GM18526 (cell line): ENCODE data around the gene SLC44A4.

Source experiments
- POLR2A ChIP-seq: IDR thresholded peaks from 3 replicates; pipeline ENCODE4 v1.6.1; 2011; ENCODE audit not compliant: insufficient read length; ENCODE audit errors: extremely low read depth

SLC44A4 gene

GRCh38 chr6:31878726-31879125 lies at the start of gene SLC44A4:
TSS of gene SLC44A4 (minus strand) at chr6:31878997. CDS start at chr6:31878980, 17 bp downstream.
- no peak for TF ChIP-seq POLR2A

GRCh38 chr6:31928672-31928939 lies 49.8 kb upstream of the SLC44A4 start:
- TF ChIP-seq POLR2A: no peak

DNA sequence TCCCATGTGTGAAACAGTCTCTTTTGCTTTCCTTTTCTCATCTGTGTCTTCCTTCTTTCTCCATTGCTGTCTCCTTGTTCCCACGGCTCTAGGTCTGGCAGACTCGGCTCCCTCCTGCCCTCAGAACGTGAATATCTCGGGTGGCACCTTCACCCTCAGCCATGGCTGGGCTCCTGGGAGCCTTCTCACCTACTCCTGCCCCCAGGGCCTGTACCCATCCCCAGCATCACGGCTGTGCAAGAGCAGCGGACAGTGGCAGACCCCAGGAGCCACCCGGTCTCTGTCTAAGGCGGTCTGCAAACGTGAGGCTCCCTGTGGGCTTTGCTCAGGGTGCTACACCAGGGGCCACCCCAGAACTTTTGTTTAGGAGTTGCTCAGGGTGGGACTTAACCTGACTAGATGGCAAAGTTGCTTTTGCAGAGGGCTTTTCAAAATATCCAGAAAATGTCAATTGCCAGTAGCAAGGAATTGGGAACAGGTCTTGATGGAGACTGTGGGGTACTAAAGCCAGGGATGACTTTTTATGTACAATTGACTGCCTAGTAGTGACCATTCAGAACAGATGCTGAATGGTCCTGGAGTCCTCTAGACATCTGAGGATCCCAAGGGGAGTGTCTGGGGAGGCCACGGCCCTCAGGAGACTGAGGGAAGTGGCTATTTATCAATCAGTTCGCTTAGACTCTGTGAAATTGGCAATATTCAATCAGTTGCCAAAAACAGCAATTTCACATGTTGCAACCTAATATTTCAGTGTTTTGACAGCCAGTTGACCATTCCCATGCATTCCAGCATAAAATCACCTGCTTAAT lies 49.3 kb upstream of the SLC44A4 start:
- TF ChIP-seq POLR2A: no peak

DNA sequence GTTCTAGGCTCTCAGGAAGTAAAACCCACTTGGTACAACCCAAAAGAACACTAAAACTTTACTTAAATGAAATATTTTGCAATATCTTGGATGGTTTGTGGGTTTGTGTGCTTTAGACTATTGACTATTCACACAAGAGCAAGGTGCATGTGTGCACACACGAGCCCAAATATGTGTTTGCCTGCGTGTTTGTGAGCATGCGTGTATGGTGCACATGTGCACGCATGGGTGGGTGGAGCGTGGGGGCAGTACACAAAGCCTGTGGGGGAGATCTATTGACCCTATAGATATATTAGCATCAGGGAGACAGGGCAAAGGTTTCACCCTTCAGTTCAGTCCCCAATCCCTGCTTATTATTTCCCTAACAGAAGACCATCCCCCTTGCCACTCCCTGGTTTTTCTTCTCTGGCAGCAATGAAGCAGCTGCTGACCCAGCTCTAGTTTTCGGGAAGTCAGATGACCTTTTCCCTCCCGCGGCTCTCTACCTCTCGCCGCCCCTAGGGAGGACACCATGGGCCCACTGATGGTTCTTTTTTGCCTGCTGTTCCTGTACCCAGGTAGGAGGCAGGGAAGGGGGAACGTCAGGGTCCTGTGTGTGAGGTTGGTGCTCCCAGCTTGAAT lies 48.6 kb upstream of the SLC44A4 start, which contains the start of gene C2:
Gene C2 (plus strand): TSS at position 476 of the 621 bp plus-strand sequence. CDS start 36 bp downstream, at position 512.
- TF ChIP-seq POLR2A: no peak

DNA sequence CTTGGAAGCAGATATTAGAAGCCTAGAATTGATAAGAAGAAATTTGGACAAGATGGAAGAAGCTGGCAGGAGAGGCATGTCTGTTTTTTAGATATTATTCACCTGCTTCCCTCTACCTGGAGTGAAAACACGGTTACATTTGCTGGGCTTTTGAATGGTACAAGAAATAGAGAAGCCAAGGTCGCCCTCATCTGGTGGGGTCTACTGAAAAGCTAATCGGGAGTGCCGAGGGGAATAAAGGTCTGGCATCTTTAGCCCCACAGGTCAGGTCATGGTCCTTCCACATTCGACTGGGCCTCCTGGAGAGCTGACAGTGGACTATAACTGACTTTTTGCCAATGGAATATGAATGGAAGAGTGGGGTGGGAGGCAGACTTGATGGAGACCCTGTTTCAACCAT lies 44.1 kb upstream of the SLC44A4 start:
- no peak for TF ChIP-seq POLR2A

DNA sequence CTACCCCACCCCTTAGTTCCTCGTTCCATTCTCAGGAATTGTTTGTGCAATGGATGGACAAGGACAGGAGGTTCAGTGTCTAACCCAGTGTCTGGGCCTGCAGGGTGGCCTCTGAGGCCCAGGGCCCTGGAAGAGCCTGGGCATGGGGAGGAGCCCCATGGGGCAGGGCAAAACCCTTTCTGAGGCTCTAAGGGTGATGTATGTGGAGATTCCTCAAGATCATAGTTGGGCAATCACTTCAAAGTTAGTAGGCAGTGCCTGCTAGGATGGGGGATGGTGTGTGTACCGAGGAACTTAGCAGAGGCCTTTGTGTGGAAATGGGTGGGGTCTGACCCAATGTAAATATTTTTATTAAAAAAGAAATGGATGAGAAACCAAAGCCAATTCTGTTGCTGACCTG lies 42.0 kb upstream of the SLC44A4 start:
- TF ChIP-seq POLR2A: no peak

GRCh38 chr6:31919624-31920303 lies 41.0 kb upstream of the SLC44A4 start:
- TF ChIP-seq POLR2A: no peak

- no peak for TF ChIP-seq POLR2A
Observed at GRCh38 chr6:31918069-31918720, 39.4 kb upstream of the SLC44A4 start.

DNA sequence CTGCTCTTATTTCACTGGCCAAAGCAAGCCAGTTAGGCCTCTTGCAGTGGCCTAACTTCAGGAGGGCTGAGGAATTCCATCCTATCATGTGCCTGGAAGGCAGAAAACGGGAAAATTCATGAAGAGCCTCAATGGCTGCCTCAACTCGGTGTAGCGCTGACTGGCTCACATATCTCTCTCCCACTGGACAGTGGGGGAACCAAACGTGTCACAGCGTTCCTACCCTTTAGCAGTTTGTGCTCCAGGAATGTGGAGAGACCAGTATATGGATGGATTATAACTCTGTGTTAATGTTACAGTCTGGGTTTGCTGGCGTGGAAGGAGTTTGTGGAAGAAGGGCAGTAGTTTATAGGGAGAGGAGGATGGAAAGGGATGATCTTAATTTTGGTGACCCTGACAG lies 37.0 kb upstream of the SLC44A4 start:
- TF ChIP-seq POLR2A: no peak

- no peak for TF ChIP-seq POLR2A
Observed at GRCh38 chr6:31915351-31915750, 36.6 kb upstream of the SLC44A4 start.

- no peak for TF ChIP-seq POLR2A
Observed at GRCh38 chr6:31911826-31912585, 33.2 kb upstream of the SLC44A4 start.

DNA sequence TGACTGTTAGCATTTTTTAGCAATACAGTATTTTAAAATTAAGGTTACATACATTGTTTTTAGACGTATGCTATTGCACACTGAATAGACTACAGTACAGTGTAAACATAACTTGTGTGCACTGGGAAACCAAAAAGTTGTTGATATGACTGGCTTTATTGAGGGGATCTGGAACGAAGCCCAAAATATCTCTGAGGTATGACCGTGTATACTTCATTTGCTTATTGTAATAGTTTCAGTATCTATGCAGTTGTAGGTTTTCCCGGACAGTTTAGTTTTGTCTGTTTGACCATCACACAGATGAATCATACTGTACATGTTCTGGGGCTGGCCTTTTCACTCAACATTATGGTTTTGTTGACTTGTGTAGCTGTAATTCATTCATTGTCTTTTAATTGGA lies 30.0 kb upstream of the SLC44A4 start:
- no peak for TF ChIP-seq POLR2A

- TF ChIP-seq POLR2A: no peak
Observed at GRCh38 chr6:31907158-31907813, 28.5 kb upstream of the SLC44A4 start.

DNA sequence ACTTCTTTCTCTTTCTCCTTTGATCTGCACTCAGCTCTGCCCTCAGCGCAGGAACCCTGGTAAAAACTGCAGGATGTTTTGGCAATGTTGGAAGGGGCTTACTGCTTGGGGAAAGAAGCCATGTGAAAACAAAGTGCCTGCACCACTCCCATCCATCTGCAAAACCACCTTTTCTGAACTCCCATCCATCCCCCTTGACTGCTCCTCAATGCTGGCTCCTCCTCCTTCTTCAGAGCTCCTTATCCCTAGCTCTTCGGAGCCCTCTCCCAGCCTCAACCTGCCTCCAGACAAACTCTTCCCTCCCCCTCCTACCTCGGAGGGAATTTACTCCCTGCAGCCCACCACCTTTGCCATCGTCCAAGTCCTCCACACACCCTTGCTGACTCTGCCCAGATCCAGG lies 27.3 kb upstream of the SLC44A4 start:
- no peak for TF ChIP-seq POLR2A

- no peak for TF ChIP-seq POLR2A
Observed at GRCh38 chr6:31905041-31905440, 26.2 kb upstream of the SLC44A4 start.

DNA sequence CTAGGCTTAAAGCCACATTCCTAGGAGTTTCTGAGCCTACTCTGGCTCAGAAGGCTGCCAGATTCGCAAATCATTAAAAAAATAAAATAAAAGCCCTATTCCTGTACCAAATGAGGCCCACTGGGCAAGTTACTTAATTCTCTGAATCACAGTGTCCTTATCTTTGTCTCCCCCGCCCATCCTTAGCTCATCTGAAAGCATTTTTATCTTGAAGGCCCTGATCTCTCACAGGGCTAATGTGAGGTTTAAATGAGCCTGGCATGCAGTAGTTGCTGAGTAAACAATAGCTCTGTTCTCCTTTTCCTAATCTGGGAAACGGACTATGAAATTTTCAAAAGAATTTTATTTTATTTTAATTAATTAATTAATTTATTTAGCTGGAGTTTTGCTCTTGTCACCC lies 25.2 kb upstream of the SLC44A4 start:
- no peak for TF ChIP-seq POLR2A
